Smooth muscle cell (in vitro differentiated cells): ENCODE results near the gene ADH6. TPM values are rescaled to one million over a fixed set of nuclear protein-coding genes. Genes with fewer than 3 reads are reported as not detected.

Experiments used
- DNase-seq: peaks from one replicate; lab custom pipeline; 2025; ENCODE audit not compliant: unreplicated experiment; lab: John Stamatoyannopoulos, UW
- H2AFZ ChIP-seq: fragments of 200-600 bp; sonication (generic); 2 replicates; pipeline ENCODE4 v1.6.0; 2016; ENCODE audit warnings: antibody characterized with exemption, low read depth, mild to moderate bottlenecking
- H3F3A ChIP-seq: fragments of 200-600 bp; sonication (generic); 2 replicates; pipeline ENCODE4 v1.6.0; 2017; ENCODE audit warnings: antibody characterized with exemption, low read depth
- H3K27ac ChIP-seq: fragments of 200-600 bp; sonication (generic); 2 replicates; pipeline ENCODE4 v1.5.1; 2016; ENCODE audit warnings: low read depth, mild to moderate bottlenecking
- H3K27me3 ChIP-seq: fragments of 200-600 bp; sonication (generic); 2 replicates; pipeline ENCODE4 v1.6.1; 2016; ENCODE audit warnings: low read depth, mild to moderate bottlenecking
- H3K36me3 ChIP-seq: fragments of 200-600 bp; sonication (generic); 2 replicates; pipeline ENCODE4 v1.5.1; 2016; ENCODE audit warnings: low read depth
- H3K4me1 ChIP-seq: fragments of 200-600 bp; sonication (generic); 2 replicates; pipeline ENCODE4 v1.5.1; 2016; ENCODE audit warnings: low read depth
- H3K4me2 ChIP-seq: fragments of 200-600 bp; sonication (generic); 2 replicates; pipeline ENCODE4 v1.6.0; 2016; ENCODE audit warnings: mild to moderate bottlenecking
- H3K4me3 ChIP-seq: fragments of 200-600 bp; sonication (generic); 2 replicates; pipeline ENCODE4 v1.5.1; 2016; ENCODE audit warnings: mild to moderate bottlenecking
- H3K79me2 ChIP-seq: fragments of 200-600 bp; sonication (generic); 2 replicates; pipeline ENCODE4 v1.6.0; 2016; ENCODE audit warnings: low read depth, mild to moderate bottlenecking
- H3K9ac ChIP-seq: fragments of 200-600 bp; sonication (generic); 2 replicates; pipeline ENCODE4 v1.6.0; 2016; ENCODE audit warnings: low read depth
- H3K9me3 ChIP-seq: fragments of 200-600 bp; sonication (generic); replicated peaks from 2 replicates; pipeline ENCODE4 v1.5.1; 2016; ENCODE audit warnings: low read depth
- H4K20me1 ChIP-seq: fragments of 200-600 bp; sonication (generic); 2 replicates; pipeline ENCODE4 v1.6.0; 2016; ENCODE audit warnings: low read depth
- WGBS: methylation state at CpG from one replicate; pipeline ENCODE4 v1.1.7; 2016; ENCODE audit warnings: low lambda C conversion rate; 5-methylcytosine and 5-hydroxymethylcytosine counted together
- polyA plus RNA-seq: library from polyadenylated mRNA; unstranded; fragments of >200 nt; fragmentation: Nextera tagmentation; extraction: Ambion mirVana; gene quantifications from 2 replicates; pipeline ENCODE4 v1.2.1, GENCODE V29; 2016
- total RNA-seq: library from RNA; depleted of rRNA; stranded (reverse); fragments of >200 nt; gene quantifications from 2 replicates; pipeline ENCODE4 v1.2.3, GENCODE V29; 2014
- TF ChIP-seq, protein P1 (sequence below): fragments of 200-600 bp; sonication (generic); IDR thresholded peaks from 2 replicates; pipeline ENCODE4 v1.5.1; 2017; ENCODE audit warnings: borderline replicate concordance, mild to moderate bottlenecking, antibody characterized with exemption; ENCODE audit not compliant: insufficient read depth, poor library complexity, severe bottlenecking

ADH6 gene
- total and polyA plus RNA-seq, 2 experiments from 2014 or later, result 0.15 TPM; not detected in 1

GRCh38 chr4:99207069-99207743 lies 11.8 kb downstream of the ADH6 start:
- Histone ChIP-seq H3K9ac (no peak overlapping the region), H3K27me3 (no peaks in the 10 kb centered on the region), H3F3A (no peaks in the 10 kb centered on the region), H3K4me2 (no peak overlapping the region), H3K27ac (no peak overlapping the region), H2AFZ (no peak overlapping the region), H3K36me3 (no peaks in the 10 kb centered on the region), H3K4me1 (no peaks in the 10 kb centered on the region), H3K9me3 (no peaks in the 10 kb centered on the region), H4K20me1 (no peaks in the 10 kb centered on the region), H3K4me3 (no peak overlapping the region), H3K79me2 (no peaks in the 10 kb centered on the region)
- WGBS, result 74% methylated on average over 4 of the region's 4 CpGs
- TF ChIP-seq, protein P1, sequence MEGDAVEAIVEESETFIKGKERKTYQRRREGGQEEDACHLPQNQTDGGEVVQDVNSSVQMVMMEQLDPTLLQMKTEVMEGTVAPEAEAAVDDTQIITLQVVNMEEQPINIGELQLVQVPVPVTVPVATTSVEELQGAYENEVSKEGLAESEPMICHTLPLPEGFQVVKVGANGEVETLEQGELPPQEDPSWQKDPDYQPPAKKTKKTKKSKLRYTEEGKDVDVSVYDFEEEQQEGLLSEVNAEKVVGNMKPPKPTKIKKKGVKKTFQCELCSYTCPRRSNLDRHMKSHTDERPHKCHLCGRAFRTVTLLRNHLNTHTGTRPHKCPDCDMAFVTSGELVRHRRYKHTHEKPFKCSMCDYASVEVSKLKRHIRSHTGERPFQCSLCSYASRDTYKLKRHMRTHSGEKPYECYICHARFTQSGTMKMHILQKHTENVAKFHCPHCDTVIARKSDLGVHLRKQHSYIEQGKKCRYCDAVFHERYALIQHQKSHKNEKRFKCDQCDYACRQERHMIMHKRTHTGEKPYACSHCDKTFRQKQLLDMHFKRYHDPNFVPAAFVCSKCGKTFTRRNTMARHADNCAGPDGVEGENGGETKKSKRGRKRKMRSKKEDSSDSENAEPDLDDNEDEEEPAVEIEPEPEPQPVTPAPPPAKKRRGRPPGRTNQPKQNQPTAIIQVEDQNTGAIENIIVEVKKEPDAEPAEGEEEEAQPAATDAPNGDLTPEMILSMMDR, result no peak
- DNase-seq, result no peak

DNA sequence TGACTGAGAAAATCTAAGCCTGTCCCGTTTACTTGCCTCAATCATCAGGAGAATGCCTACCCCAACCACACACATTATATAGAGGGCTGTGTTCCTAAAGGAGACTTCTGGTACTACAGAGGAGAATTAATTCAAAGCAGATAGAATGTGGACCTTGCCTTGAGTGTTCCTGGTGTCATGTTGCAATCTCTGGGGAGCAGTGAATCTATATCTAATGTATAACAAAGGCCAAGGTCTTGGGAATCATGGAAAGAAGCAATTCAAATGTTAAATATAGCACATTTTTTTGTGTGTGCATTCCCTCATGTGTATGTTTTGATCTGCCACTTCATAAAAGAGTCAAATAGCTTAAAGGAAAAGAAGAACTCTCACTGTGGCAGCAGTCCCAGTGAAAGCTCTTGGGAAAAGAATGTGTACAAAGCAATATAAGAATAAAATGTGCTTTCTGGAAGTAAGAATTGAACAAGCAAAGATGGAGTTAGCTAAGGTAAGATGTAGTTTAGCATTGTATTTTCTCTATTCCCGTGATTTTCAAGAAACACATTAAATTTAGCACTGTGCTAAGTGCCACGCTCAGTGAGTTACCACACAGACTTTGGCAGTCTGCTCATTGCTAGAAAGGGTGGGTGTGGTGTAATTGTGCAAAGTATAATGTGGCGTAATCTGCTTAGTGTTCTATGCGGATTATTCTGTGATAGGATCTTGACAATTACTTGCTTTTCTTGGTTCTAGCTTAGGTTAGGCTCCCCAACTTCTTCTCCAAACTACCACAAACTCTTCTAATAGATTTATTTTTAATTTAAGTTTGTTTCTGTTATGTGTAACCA lies 13.7 kb downstream of the ADH6 start:
- Histone ChIP-seq H3K4me2 (no peak overlapping the region), H3K27ac (no peak overlapping the region), H3K79me2 (no peaks in the 10 kb centered on the region), H3K4me3 (no peak overlapping the region), H3K27me3 (no peaks in the 10 kb centered on the region), H2AFZ (no peak overlapping the region), H3K4me1 (no peaks in the 10 kb centered on the region), H3K9ac (no peak overlapping the region), H3F3A (no peaks in the 10 kb centered on the region), H4K20me1 (no peaks in the 10 kb centered on the region), H3K9me3 (no peaks in the 10 kb centered on the region), H3K36me3 (no peaks in the 10 kb centered on the region)
- TF ChIP-seq, protein P1, result no peak
- no peak for DNase-seq
- 90% methylated on average over 5 of the region's 5 CpGs for WGBS

GRCh38 chr4:99202536-99202935 lies 16.5 kb downstream of the ADH6 start:
- Histone ChIP-seq H2AFZ (no peak overlapping the region), H3K9ac (no peak overlapping the region), H3K9me3 (no peaks in the 10 kb centered on the region), H3F3A (no peaks in the 10 kb centered on the region), H3K4me3 (no peak overlapping the region), H3K36me3 (no peaks in the 10 kb centered on the region), H4K20me1 (no peaks in the 10 kb centered on the region), H3K4me2 (no peak overlapping the region), H3K27ac (no peak overlapping the region), H3K4me1 (no peaks in the 10 kb centered on the region), H3K27me3 (no peaks in the 10 kb centered on the region), H3K79me2 (no peaks in the 10 kb centered on the region)
- 75% methylated on average over 5 of the region's 5 CpGs for WGBS
- TF ChIP-seq, protein P1, result no peak
- no peak for DNase-seq

- H3K79me2 ChIP-seq, result no peaks in the 10 kb centered on the region
- H3K4me2 ChIP-seq, result no peak overlapping the region
- H3K27ac ChIP-seq, result no peak overlapping the region
- no peaks in the 10 kb centered on the region for H3K36me3 ChIP-seq
- no peaks in the 10 kb centered on the region for H4K20me1 ChIP-seq
- H2AFZ ChIP-seq, result no peak overlapping the region
- no peak overlapping the region for H3K9ac ChIP-seq
- no peaks in the 10 kb centered on the region for H3K4me1 ChIP-seq
- H3K9me3 ChIP-seq, result no peaks in the 10 kb centered on the region
- H3K4me3 ChIP-seq, result no peak overlapping the region
- no peaks in the 10 kb centered on the region for H3F3A ChIP-seq
- TF ChIP-seq, protein P1, result no peak
- H3K27me3 ChIP-seq, result no peaks in the 10 kb centered on the region
- DNase-seq, result no peak
These were observed 17.0 kb downstream of the ADH6 start for GRCh38 chr4:99202094-99202493.
